Anterior cingulate cortex (tissue), 58 donors: ENCODE results near the gene TBX19.
"Not testable (repeated sequence)": the region's sequence is repeated elsewhere in the genome, so short reads cannot be mapped to it uniquely, and the experiment has no call there.

Experiments used
- DNase-seq, 58 donors: peaks; one replicate each; lab custom pipeline; 2025; lab: John Stamatoyannopoulos, UW

The TBX19 gene

DNA sequence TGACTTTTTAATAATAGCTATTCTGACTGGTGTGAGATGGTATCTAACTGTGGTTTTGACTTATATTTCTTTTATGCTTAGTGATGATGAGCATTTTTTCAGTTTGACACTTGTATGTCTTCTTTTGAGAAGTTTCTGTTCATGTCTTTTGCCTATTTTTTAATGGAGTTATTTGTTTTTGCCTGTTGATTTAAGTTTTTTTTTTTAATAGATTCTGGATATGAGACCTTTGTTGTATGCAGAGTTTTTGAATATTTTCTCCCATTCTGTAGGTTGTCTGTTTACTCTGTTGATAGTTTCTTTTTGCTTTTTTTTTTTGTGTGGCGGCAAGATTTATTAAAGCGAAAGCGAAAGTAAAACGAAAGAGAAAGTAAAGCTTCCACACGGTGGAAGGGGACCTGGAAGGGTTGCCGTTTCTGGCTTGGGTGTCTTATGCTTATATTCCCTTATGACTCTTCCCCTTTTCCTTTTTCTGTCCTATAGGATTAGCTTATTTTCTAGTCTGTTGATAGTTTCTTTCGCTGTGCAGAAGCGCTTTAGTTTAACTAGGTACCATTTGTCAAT lies 67.6 kb downstream of the TBX19 start:
- no peak for DNase-seq

GRCh38 chr1:168354335-168355269 lies 73.9 kb downstream of the TBX19 start:
- not testable (repeated sequence) for DNase-seq

GRCh38 chr1:168360151-168361021 lies 79.7 kb downstream of the TBX19 start:
- no peak for DNase-seq

GRCh38 chr1:168361252-168361651 lies 80.6 kb downstream of the TBX19 start:
- no peak for DNase-seq

GRCh38 chr1:168362991-168363390 lies 82.3 kb downstream of the TBX19 start:
- no peak for DNase-seq
